Endothelial cell of umbilical vein (primary cell): ENCODE measurements around the gene MSX2. TPM values are rescaled to one million over a fixed set of nuclear protein-coding genes. Genes with fewer than 3 reads are reported as not detected.

Source experiments
- BruUV-seq: library from RNA; stranded (reverse); fragments of 400-500 nt; replicated peaks from 2 replicates; lab custom pipeline; 2021; lab: Mats Ljungman, UMichigan
- CTCF ChIA-PET: fragments of 300-600, 350-600 bp; sonication (Branson Sonifier 250); formaldehyde crosslinking; loops from one replicate; lab custom pipeline; 2021; ENCODE audit warnings: antibody characterized with exemption, inconsistent platforms; lab: Charles Lee
- POLR2A ChIA-PET: fragments of 300-600, 350-600 bp; sonication (Branson Sonifier 250); formaldehyde crosslinking; loops from one replicate; lab custom pipeline; 2021; ENCODE audit warnings: antibody characterized with exemption, inconsistent platforms; lab: Charles Lee
- DNase-seq: peaks from one replicate; pipeline ENCODE4 v3.0.0-alpha.2; 2011; ENCODE audit warnings: low read depth, low spot score
- FAIRE-seq: peaks from 2 replicates; lab custom pipeline; 2011; peaks lifted over from hg19 to GRCh38; lab: Jason Lieb, UNC
- H2AFZ ChIP-seq: 2 replicates; pipeline ENCODE4 v1.6.0; 2012; ENCODE audit warnings: low read depth, low read length, control low read depth, inconsistent platforms
- H3K27ac ChIP-seq: 2 replicates; pipeline ENCODE4 v1.5.1; 2011; ENCODE audit warnings: low read depth, mild to moderate bottlenecking, control low read depth, low read length, moderate library complexity; ENCODE audit not compliant: insufficient read depth
- H3K27me3 ChIP-seq, 2 experiments: 2 replicates each; pipeline versions ENCODE4 v1.6.0 to v1.6.1; 2011; ENCODE audit warnings: low read length in 2 of 2, mixed read lengths in 1 of 2; ENCODE audit not compliant: control insufficient read depth in 2 of 2, insufficient read depth in 2 of 2
- H3K36me3 ChIP-seq, 2 experiments: 2 replicates in 1 of 2; 3 replicates in 1 of 2; pipeline ENCODE4 v1.5.1; 2011; ENCODE audit warnings: low read length in 2 of 2, mild to moderate bottlenecking in 1 of 2, moderate library complexity in 1 of 2; ENCODE audit not compliant: control insufficient read depth in 2 of 2, insufficient read depth in 2 of 2; ENCODE audit errors: extremely low read depth in 1 of 2
- H3K4me1 ChIP-seq: 3 replicates; pipeline ENCODE4 v1.5.1; 2011; ENCODE audit warnings: mild to moderate bottlenecking, low read length; ENCODE audit not compliant: control insufficient read depth, insufficient read depth; ENCODE audit errors: extremely low read depth
- H3K4me2 ChIP-seq: 2 replicates; pipeline ENCODE4 v1.6.1; 2011; ENCODE audit warnings: low read length, control low read depth, mixed read lengths; ENCODE audit not compliant: insufficient read depth
- H3K4me3 ChIP-seq, 3 experiments: fragments of 200-600 bp in 1 of 3; sonication (generic), shearing (Covaris generic) in 1 of 3; replicated peaks in 1 of 3; 2 replicates each; pipeline ENCODE4 v1.5.1; 2011 to 2016; ENCODE audit warnings: control low read depth in 3 of 3, low read length in 3 of 3, mild to moderate bottlenecking in 2 of 3, inconsistent platforms in 1 of 3, low read depth in 1 of 3, moderate library complexity in 1 of 3; ENCODE audit not compliant: insufficient read depth in 1 of 3
- H3K79me2 ChIP-seq: 2 replicates; pipeline ENCODE4 v1.6.0; 2012; ENCODE audit warnings: low read length, inconsistent platforms; ENCODE audit not compliant: control insufficient read depth, insufficient read depth
- H3K9ac ChIP-seq: replicated peaks from 2 replicates; pipeline ENCODE3; 2011; ENCODE audit warnings: low read length, control low read depth; ENCODE audit not compliant: insufficient read depth; ENCODE audit errors: extremely low read depth
- H3K9me1 ChIP-seq: replicated peaks from 3 replicates; pipeline ENCODE4 v1.6.0; 2011; ENCODE audit warnings: mild to moderate bottlenecking, low read length; ENCODE audit not compliant: control insufficient read depth, insufficient read depth; ENCODE audit errors: extremely low read depth
- H3K9me3 ChIP-seq: replicated peaks from 2 replicates; pipeline ENCODE4 v1.5.1; 2012; ENCODE audit warnings: low read length, inconsistent platforms; ENCODE audit not compliant: control insufficient read depth, insufficient read depth
- H4K20me1 ChIP-seq: replicated peaks from 2 replicates; pipeline ENCODE3; 2011; ENCODE audit warnings: mild to moderate bottlenecking, low read length; ENCODE audit not compliant: control insufficient read depth, insufficient read depth; ENCODE audit errors: extremely low read depth
- CTCF ChIP-seq, 2 donors: IDR thresholded peaks; 1 replicate in 1 of 2; 2 replicates in 1 of 2; pipeline ENCODE4 v1.5.1; 2011; ENCODE audit warnings: low read length in 2 of 2, mild to moderate bottlenecking in 2 of 2, moderate library complexity in 2 of 2, control low read depth in 1 of 2, inconsistent platforms in 1 of 2, low read depth in 1 of 2; ENCODE audit not compliant: insufficient read depth in 1 of 2; ENCODE audit errors: extremely low read depth in 1 of 2
- EZH2 ChIP-seq: IDR thresholded peaks from 2 replicates; pipeline ENCODE4 v1.6.1; 2012; ENCODE audit warnings: borderline replicate concordance, low read depth, mild to moderate bottlenecking, moderate library complexity, low read length, inconsistent platforms; ENCODE audit not compliant: severe bottlenecking
- GATA2 ChIP-seq: IDR thresholded peaks from 2 replicates; pipeline ENCODE4 v1.7.0; 2011; ENCODE audit warnings: low read depth, mild to moderate bottlenecking, moderate library complexity, mixed read lengths, low read length; ENCODE audit not compliant: insufficient read length, insufficient read depth
- JUN ChIP-seq: IDR thresholded peaks from 2 replicates; pipeline ENCODE4 v1.6.1; 2011; ENCODE audit warnings: borderline replicate concordance, low read depth; ENCODE audit not compliant: insufficient read length, insufficient read depth
- MYC ChIP-seq: IDR thresholded peaks from one replicate; pipeline ENCODE4 v1.6.1; 2011; ENCODE audit warnings: mild to moderate bottlenecking, low read depth, low read length
- POLR2A ChIP-seq: IDR thresholded peaks from 2 replicates; pipeline ENCODE4 v1.6.1; 2012; ENCODE audit warnings: low read depth, mild to moderate bottlenecking, control low read depth, low read length
- dilution Hi-C: fragments of 300-500 bp; cut with MboI; formaldehyde crosslinking; loops from one replicate; pipeline ENCODE4 v1.15.0; 2019; ENCODE audit warnings: low sequenced_read_pairs; ENCODE audit not compliant: extremely low pct_ligation_motif_present
- intact Hi-C: fragments of 100-400 bp; cut with micrococcal nuclease; formaldehyde crosslinking; loops from one replicate; pipeline ENCODE4 v1.10.0; 2022
- polyA plus RNA-seq, 4 experiments: library from polyadenylated mRNA; depleted of rRNA in 3 of 4; stranded (reverse) in 3 of 4; unstranded in 1 of 4; fragments of >200 nt; gene quantifications; 2 replicates each; pipeline versions ENCODE4 v1.2.1 to v1.2.3, GENCODE V29; 2011 to 2012; ENCODE audit warnings: missing spikeins in 1 of 4
- total RNA-seq: library from RNA; stranded (reverse); gene quantifications from 2 replicates; pipeline ENCODE4 v1.2.3, GENCODE V29; 2021
- TF ChIP-seq, protein P1 (sequence below): IDR thresholded peaks from 2 replicates; pipeline ENCODE4 v1.6.1; 2011; ENCODE audit not compliant: insufficient read depth, insufficient read length

The MSX2 gene
- total and polyA plus RNA-seq, 2 donors (not counting 3 experiments of a cell fraction or from before 2014, with no cell fraction given) = not detected

DNA sequence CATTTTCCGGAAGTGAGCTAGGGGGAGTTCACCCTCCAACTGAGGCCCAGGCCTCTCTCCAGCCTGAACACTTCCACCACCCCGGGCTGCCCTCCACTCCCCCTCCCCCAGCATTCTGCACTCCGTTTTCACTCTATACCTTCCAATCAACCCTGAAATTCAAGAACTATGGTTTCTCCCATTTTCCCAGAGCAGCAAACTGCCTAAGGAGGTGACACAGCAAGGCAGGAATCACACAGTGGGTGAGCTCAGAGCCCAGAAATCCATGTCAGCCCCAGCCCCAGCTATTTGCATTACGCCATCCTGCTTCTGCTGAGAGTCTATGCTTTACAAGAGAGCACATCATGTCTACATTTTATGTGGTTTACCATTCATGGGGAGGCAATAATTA is 11.9 kb downstream of the MSX2 start:
- Histone ChIP-seq H3K9me3 (no peaks in the 10 kb centered on the region), H3K9me1 (no peaks in the 10 kb centered on the region), H3K36me3 (no peaks in the 10 kb centered on the region), H3K27me3 (peaks cover 17 to 41% of the 10 kb centered on the region in 2 experiments), H3K4me3 (no peak overlapping the region), H4K20me1 (no peaks in the 10 kb centered on the region), H3K4me2 (no peak overlapping the region), H3K79me2 (no peaks in the 10 kb centered on the region), H3K27ac (no peak overlapping the region), H2AFZ (no peak overlapping the region), H3K4me1 (no peaks in the 10 kb centered on the region), H3K9ac (no peak overlapping the region)
- CTCF ChIA-PET = no interaction called here
- FAIRE-seq = no peak
- DNase-seq = no peak
- BruUV-seq = no TSS peak
- intact Hi-C loops = loop anchor here (1.0 kb wide), 1 partner anchor 317 kb away; no protein-coding TSS in a partner anchor
- TF ChIP-seq CTCF (IDR thresholded peaks at IDR 0.05; ENCODE audit: extremely low read depth in 1 of 2, insufficient read depth in 1 of 2, low read depth in 1 of 2, low read length in 2 of 2) (no peak), JUN (no peak), EZH2 (no peak), POLR2A (no peak), GATA2 (no peak), MYC (no peak)
- TF ChIP-seq, protein P1, sequence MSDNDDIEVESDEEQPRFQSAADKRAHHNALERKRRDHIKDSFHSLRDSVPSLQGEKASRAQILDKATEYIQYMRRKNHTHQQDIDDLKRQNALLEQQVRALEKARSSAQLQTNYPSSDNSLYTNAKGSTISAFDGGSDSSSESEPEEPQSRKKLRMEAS = no peak
- dilution Hi-C loops = no loop called here
- POLR2A ChIA-PET = no interaction called here
